Measurements from ENCODE around the gene MTRF1L. TPM values are rescaled to one million over a fixed set of nuclear protein-coding genes. Genes with fewer than 3 reads are reported as not detected.

The MTRF1L gene
- polyA plus RNA-seq, 1 donor (not counting 4 experiments of a cell fraction or from before 2014, with no cell fraction given): 19.0 TPM

DNA sequence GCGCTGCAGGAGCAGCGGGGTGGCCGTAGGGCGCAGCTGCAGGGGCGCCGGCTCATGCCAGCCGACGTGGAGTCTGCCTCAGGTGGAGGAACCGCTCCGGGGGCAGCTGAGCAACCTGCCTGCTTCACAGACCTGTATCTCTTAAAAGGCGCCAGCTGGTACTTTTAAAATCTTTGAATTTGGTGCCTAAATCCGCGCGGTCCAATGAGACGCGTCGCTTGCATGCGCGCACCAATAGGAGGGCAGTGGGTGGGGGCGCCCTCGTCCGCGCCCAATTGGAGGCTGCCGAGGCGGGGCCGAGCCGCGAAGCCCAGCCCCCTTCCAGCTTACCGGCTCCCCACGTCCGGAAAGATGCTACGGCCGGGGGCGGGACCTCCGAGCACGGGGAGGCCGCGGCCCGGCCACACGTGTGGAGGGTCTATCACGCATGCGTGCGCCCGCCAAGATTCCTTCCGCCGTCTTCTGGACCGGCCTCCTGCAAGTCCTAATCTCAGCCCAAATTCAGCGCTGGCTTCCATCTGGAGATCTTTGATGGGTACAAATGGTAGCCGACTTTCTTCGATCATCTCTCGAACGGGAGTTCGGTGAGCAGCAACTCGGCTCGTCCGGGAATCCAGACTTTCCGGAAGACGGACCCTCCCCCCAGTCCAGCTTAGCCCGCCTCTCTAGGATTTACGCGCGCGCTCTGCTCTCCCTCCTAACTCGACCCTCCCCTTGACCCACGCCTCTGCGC lies 19.4 kb downstream of the MTRF1L start, which contains the start of gene FBXO5:
Gene FBXO5, minus strand, starts transcription at position 138 of the 733 bp plus-strand sequence. Its CDS starts 82 bp downstream, at position 56.
- peak within 1 kb of the TSS; percentile 92 for H3K9ac ChIP-seq (ENCODE audit: control insufficient read depth, extremely low read depth, insufficient read depth, low read length)
- H3K9me1 ChIP-seq (ENCODE audit: control insufficient read depth, extremely low read depth, insufficient read depth, low read length): no peaks in the 10 kb centered on the region
- no peaks in the 10 kb centered on the region for H3K36me3 ChIP-seq (ENCODE audit: control insufficient read depth in 2 of 2, extremely low read depth in 1 of 2, insufficient read depth in 2 of 2, low read length in 2 of 2)
- peaks cover 29% of the 10 kb centered on the region for H3K4me1 ChIP-seq (ENCODE audit: control insufficient read depth, extremely low read depth, insufficient read depth, low read length)
- peak within 1 kb of the TSS; percentile 93 for H3K27ac ChIP-seq (ENCODE audit: control insufficient read depth, insufficient read depth, low read length)
- H3K4me3 ChIP-seq (ENCODE audit: control insufficient read depth in 2 of 3, extremely low read depth in 1 of 3, insufficient read depth in 2 of 3, low read depth in 1 of 3, low read length in 3 of 3): peak within 1 kb of the TSS; percentile 68 to 98 (median 93)
- H2AFZ ChIP-seq (ENCODE audit: control insufficient read depth, low read length): peak within 1 kb of the TSS; percentile 97
- H3K4me2 ChIP-seq (ENCODE audit: control insufficient read depth, extremely low read depth, insufficient read depth, low read depth, low read length): peak within 1 kb of the TSS; percentile 93
- TF ChIP-seq, protein P1, sequence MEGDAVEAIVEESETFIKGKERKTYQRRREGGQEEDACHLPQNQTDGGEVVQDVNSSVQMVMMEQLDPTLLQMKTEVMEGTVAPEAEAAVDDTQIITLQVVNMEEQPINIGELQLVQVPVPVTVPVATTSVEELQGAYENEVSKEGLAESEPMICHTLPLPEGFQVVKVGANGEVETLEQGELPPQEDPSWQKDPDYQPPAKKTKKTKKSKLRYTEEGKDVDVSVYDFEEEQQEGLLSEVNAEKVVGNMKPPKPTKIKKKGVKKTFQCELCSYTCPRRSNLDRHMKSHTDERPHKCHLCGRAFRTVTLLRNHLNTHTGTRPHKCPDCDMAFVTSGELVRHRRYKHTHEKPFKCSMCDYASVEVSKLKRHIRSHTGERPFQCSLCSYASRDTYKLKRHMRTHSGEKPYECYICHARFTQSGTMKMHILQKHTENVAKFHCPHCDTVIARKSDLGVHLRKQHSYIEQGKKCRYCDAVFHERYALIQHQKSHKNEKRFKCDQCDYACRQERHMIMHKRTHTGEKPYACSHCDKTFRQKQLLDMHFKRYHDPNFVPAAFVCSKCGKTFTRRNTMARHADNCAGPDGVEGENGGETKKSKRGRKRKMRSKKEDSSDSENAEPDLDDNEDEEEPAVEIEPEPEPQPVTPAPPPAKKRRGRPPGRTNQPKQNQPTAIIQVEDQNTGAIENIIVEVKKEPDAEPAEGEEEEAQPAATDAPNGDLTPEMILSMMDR (optimal IDR thresholded peaks at IDR 0.05 in 1 of 3, IDR thresholded peaks at IDR 0.05 in 1 of 3, conservative IDR thresholded peaks at IDR 0.05 in 1 of 3; ENCODE audit: extremely low read depth in 1 of 3, insufficient read depth in 2 of 3, low read length in 3 of 3): no peak
- peaks cover 62% of the 10 kb centered on the region for H3K79me2 ChIP-seq (ENCODE audit: control insufficient read depth, insufficient read depth, low read length)
- DNase-seq (ENCODE audit: low read depth, low spot score): peak; percentile 83
- H3K9me3 ChIP-seq (ENCODE audit: control insufficient read depth, low read depth, low read length): no peaks in the 10 kb centered on the region
- H4K20me1 ChIP-seq (ENCODE audit: control insufficient read depth, extremely low read depth, insufficient read depth, low read length): no peaks in the 10 kb centered on the region
- H3K27me3 ChIP-seq (ENCODE audit: control insufficient read depth, extremely low read depth, insufficient read depth, low read length): no peaks in the 10 kb centered on the region
- dilution Hi-C loops (cut with MboI; ENCODE audit: extremely low pct_ligation_motif_present, low sequenced_read_pairs): no loop called here
- no peak for FAIRE-seq

DNA sequence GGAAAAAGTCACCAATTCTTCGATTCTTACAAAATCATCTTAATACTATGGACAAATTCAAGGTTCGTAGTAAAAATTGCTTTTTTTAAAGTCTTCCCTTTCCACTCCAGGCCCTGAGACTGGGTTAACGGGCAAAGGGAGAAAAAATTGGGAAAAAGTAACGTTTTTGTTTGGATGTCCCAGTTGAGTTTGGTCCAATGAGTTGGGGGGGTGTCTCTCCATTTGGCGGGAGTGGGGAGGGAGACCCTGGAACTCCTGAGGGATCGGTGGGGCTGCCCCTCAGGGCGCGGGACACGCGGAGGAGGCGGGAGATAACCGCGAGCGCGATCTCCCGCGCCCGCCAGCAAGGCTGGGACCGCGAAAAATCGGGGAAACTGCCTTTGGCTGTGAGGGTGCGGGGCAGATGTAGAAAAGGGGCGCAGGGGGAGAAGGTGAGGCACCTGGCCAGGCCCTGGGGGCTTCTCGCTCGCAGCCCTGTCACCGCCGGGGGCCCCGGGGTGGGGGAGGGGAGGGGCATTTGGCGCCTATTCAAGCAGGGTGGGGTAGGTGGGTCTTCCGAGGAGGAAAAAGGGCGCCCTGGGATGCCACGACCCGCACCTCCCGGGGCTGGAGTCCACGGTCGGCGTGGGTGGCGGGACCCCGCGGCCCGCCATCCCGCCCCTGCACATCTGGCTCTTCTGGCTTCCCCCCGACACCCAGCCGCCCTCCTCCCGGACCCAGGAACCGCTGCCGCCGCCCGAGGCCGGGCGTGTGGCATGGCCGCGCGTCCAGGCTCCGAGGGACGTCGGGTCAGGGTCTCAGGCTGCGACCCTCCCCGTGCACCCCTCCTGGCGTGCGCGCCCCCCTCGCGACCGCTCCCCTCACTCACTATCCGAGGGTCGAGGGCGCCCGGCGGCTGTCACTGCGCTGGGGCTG lies 20.3 kb downstream of the MTRF1L start:
- H3K36me3 ChIP-seq (ENCODE audit: control insufficient read depth in 2 of 2, extremely low read depth in 1 of 2, insufficient read depth in 2 of 2, low read length in 2 of 2): no peaks in the 10 kb centered on the region
- FAIRE-seq (no peak), DNase-seq (ENCODE audit: low read depth, low spot score) (no peak)
- peak overlapping the region; percentile 6 for H2AFZ ChIP-seq (ENCODE audit: control insufficient read depth, low read length)
- no peaks in the 10 kb centered on the region for H3K9me3 ChIP-seq (ENCODE audit: control insufficient read depth, low read depth, low read length)
- TF ChIP-seq EZH2 (IDR thresholded peaks at IDR 0.05; ENCODE audit: low read length): no peak
- peaks cover 70% of the 10 kb centered on the region for H3K79me2 ChIP-seq (ENCODE audit: control insufficient read depth, insufficient read depth, low read length)
- H3K4me3 ChIP-seq (ENCODE audit: control insufficient read depth in 2 of 3, extremely low read depth in 1 of 3, insufficient read depth in 2 of 3, low read depth in 1 of 3, low read length in 3 of 3): peak overlapping the region; percentile 68 to 76 (median 74)
- H3K4me2 ChIP-seq (ENCODE audit: control insufficient read depth, extremely low read depth, insufficient read depth, low read depth, low read length): peak overlapping the region; percentile 67
- H3K9me1 ChIP-seq (ENCODE audit: control insufficient read depth, extremely low read depth, insufficient read depth, low read length): no peaks in the 10 kb centered on the region
- peak overlapping the region; percentile 22 for H3K27ac ChIP-seq (ENCODE audit: control insufficient read depth, insufficient read depth, low read length)
- no peaks in the 10 kb centered on the region for H3K27me3 ChIP-seq (ENCODE audit: control insufficient read depth, extremely low read depth, insufficient read depth, low read length)
- H3K9ac ChIP-seq (ENCODE audit: control insufficient read depth, extremely low read depth, insufficient read depth, low read length): peak overlapping the region; percentile 66
- H4K20me1 ChIP-seq (ENCODE audit: control insufficient read depth, extremely low read depth, insufficient read depth, low read length): no peaks in the 10 kb centered on the region
- peaks cover 29% of the 10 kb centered on the region for H3K4me1 ChIP-seq (ENCODE audit: control insufficient read depth, extremely low read depth, insufficient read depth, low read length)
- dilution Hi-C loops (cut with MboI; ENCODE audit: extremely low pct_ligation_motif_present, low sequenced_read_pairs): no loop called here

Data from keratinocyte (primary cell).